Measurements from ENCODE around the gene RIPOR2. TPM values are rescaled to one million over a fixed set of nuclear protein-coding genes. Genes with fewer than 3 reads are reported as not detected.
A peak's percentile ranks its signal among the peaks of the same experiment; 100 is the strongest.

Gene RIPOR2
- total RNA-seq, 4 donors from 2014 or later, result 3.7 to 112 (median 6.1) TPM

- no peaks in the 10 kb centered on the region for H3K36me3 ChIP-seq
- H3K27me3 ChIP-seq, result no peaks in the 10 kb centered on the region
- H3K4me1 ChIP-seq, result peaks cover 0 to 12% (median 4%) of the 10 kb centered on the region in 4 donors
- H3K4me3 ChIP-seq, result peak overlapping the region in 2 of 4 donors; percentile 42 to 45
- no peaks in the 10 kb centered on the region for H3K9me3 ChIP-seq
- H3K27ac ChIP-seq, result peak overlapping the region; percentile 16 to 80 (median 33)
- no peak for DNase-seq
- TF ChIP-seq, protein P1, sequence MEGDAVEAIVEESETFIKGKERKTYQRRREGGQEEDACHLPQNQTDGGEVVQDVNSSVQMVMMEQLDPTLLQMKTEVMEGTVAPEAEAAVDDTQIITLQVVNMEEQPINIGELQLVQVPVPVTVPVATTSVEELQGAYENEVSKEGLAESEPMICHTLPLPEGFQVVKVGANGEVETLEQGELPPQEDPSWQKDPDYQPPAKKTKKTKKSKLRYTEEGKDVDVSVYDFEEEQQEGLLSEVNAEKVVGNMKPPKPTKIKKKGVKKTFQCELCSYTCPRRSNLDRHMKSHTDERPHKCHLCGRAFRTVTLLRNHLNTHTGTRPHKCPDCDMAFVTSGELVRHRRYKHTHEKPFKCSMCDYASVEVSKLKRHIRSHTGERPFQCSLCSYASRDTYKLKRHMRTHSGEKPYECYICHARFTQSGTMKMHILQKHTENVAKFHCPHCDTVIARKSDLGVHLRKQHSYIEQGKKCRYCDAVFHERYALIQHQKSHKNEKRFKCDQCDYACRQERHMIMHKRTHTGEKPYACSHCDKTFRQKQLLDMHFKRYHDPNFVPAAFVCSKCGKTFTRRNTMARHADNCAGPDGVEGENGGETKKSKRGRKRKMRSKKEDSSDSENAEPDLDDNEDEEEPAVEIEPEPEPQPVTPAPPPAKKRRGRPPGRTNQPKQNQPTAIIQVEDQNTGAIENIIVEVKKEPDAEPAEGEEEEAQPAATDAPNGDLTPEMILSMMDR (IDR thresholded peaks at IDR 0.05), result no peak
- no peak for TF ChIP-seq POLR2A (IDR thresholded peaks at IDR 0.05)
Measured at GRCh38 chr6:24931718-24932691, 3.8 kb downstream of the RIPOR2 start.

GRCh38 chr6:24931296-24931695 is 4.5 kb downstream of the RIPOR2 start:
- peak overlapping the region in 1 of 4 donors; percentile 45 for H3K4me3 ChIP-seq
- H3K36me3 ChIP-seq, result no peaks in the 10 kb centered on the region
- DNase-seq, result no peak
- no peaks in the 10 kb centered on the region for H3K27me3 ChIP-seq
- no peaks in the 10 kb centered on the region for H3K9me3 ChIP-seq
- H3K27ac ChIP-seq, result peak overlapping the region in 3 of 4 donors; percentile 2 to 80 (median 41)
- TF ChIP-seq POLR2A (IDR thresholded peaks at IDR 0.05), result no peak
- TF ChIP-seq, protein P1 (IDR thresholded peaks at IDR 0.05), result no peak
- H3K4me1 ChIP-seq, result peaks cover 0 to 12% (median 4%) of the 10 kb centered on the region in 4 donors

GRCh38 chr6:24930431-24930871 is 5.3 kb downstream of the RIPOR2 start:
- TF ChIP-seq POLR2A (IDR thresholded peaks at IDR 0.05), result no peak
- TF ChIP-seq, protein P1 (IDR thresholded peaks at IDR 0.05), result no peak
- H3K9me3 ChIP-seq, result no peaks in the 10 kb centered on the region
- H3K27ac ChIP-seq, result peak overlapping the region in 1 of 4 donors; percentile 80
- H3K4me3 ChIP-seq, result no peak overlapping the region
- DNase-seq, result no peak
- H3K27me3 ChIP-seq, result no peaks in the 10 kb centered on the region
- H3K4me1 ChIP-seq, result peaks cover 0 to 12% (median 4%) of the 10 kb centered on the region in 4 donors
- H3K36me3 ChIP-seq, result no peaks in the 10 kb centered on the region

DNA sequence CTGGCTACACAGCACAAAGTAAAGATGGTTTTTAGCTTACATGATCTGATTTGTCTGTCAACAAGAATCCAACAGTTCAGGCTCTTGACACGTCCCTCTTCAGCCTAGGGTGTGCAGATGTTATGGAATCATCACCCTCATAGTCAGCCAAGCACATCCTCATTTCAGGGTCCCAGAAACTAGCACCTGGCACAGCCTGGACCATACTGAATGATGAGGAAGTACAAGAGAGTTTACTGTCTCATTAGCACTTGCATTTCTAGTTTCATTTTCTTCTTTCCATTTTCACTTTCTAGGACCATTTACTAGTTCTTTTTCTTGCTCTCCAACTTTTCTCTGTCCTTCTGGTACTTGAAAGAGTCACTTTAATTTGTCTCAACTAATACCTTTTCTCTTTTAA is 6.5 kb downstream of the RIPOR2 start:
- peak overlapping the region in 1 of 4 donors; percentile 80 for H3K27ac ChIP-seq
- no peaks in the 10 kb centered on the region for H3K36me3 ChIP-seq
- no peaks in the 10 kb centered on the region for H3K9me3 ChIP-seq
- H3K27me3 ChIP-seq, result no peaks in the 10 kb centered on the region
- H3K4me3 ChIP-seq, result peak overlapping the region in 1 of 4 donors; percentile 16
- H3K4me1 ChIP-seq, result peaks cover 0 to 12% (median 4%) of the 10 kb centered on the region in 4 donors
- TF ChIP-seq, protein P1 (IDR thresholded peaks at IDR 0.05), result no peak
- no peak for TF ChIP-seq POLR2A (IDR thresholded peaks at IDR 0.05)
- peak in 1 of 3 donors; percentile 57 for DNase-seq

DNA sequence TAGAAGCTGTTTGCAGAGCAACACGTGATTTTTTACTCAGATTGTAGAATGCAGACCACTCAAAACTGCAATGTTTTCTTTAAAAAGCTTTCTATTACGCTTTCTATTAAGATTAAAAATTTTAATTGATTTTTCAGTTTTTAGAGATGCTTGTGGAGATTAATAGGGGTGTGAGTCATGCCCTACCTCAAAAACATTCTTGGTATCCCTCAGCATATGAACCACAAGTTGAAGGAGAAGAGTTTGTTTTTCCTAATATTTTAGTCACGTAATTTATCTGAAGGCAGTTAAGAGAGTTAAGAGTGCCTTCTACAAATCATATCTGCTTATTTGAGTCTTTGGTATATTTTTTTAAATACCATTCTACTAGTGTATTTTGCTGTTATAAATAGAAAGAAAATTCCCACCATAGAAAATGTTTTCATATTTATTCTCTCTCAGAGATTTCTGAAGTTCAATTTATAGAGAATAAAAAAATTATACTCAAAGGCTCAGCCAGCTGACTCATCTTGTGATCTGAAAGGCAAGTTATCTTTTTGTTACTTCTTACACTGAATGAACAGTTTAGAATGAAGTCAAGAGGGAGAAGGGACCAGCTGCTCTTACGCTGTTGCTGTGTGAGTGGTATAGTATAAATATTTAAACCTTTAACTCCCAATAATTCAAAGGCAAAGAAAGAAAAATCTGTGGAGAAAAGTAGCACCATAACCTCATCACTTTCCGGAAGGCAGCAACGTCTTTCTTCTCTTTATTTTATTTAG is 7.6 kb downstream of the RIPOR2 start:
- no peaks in the 10 kb centered on the region for H3K9me3 ChIP-seq
- no peak for DNase-seq
- no peaks in the 10 kb centered on the region for H3K36me3 ChIP-seq
- TF ChIP-seq, protein P1 (IDR thresholded peaks at IDR 0.05), result no peak
- TF ChIP-seq POLR2A (IDR thresholded peaks at IDR 0.05), result no peak
- H3K27me3 ChIP-seq, result no peaks in the 10 kb centered on the region
- H3K4me3 ChIP-seq, result no peak overlapping the region
- H3K4me1 ChIP-seq, result peaks cover 0 to 12% (median 4%) of the 10 kb centered on the region in 4 donors
- H3K27ac ChIP-seq, result peak overlapping the region in 1 of 4 donors; percentile 80

All from Peyer's patch (tissue), 4 donors.